Urothelium cell line (cell line): ENCODE results near the gene MSH2.
"Not testable (repeated sequence)": the region's sequence is repeated elsewhere in the genome, so short reads cannot be mapped to it uniquely, and the experiment has no call there.

ENCODE experiments used
- DNase-seq: peaks from one replicate; pipeline ENCODE4 v3.0.0; 2011; ENCODE audit warnings: low spot score, mixed read lengths
- FAIRE-seq: peaks from 2 replicates; lab custom pipeline; 2011; peaks lifted over from hg19 to GRCh38; lab: Jason Lieb, UNC

The MSH2 gene

GRCh38 chr2:47402805-47403608 is at the start of gene MSH2:
Gene MSH2, plus strand, starts transcription at chr2:47403156. Its CDS starts 36 bp downstream, at chr2:47403192.
- FAIRE-seq (peak; percentile 85), DNase-seq (peak; percentile 100)

- DNase-seq = peak; percentile 76
- FAIRE-seq = no peak
Observed at GRCh38 chr2:47354013-47354847, 48.7 kb upstream of the MSH2 start.

GRCh38 chr2:47354848-47355204 is 48.1 kb upstream of the MSH2 start:
- FAIRE-seq = no peak
- no peak for DNase-seq

GRCh38 chr2:47357483-47357882 is 45.5 kb upstream of the MSH2 start:
- FAIRE-seq (peak; percentile 82), DNase-seq (peak; percentile 77)

- DNase-seq (no peak), FAIRE-seq (no peak)
Observed at GRCh38 chr2:47359375-47359868, 43.5 kb upstream of the MSH2 start.

GRCh38 chr2:47360283-47360682 is 42.7 kb upstream of the MSH2 start:
- DNase-seq = no peak
- no peak for FAIRE-seq

GRCh38 chr2:47360927-47361326 is 42.0 kb upstream of the MSH2 start:
- FAIRE-seq = peak; percentile 20

GRCh38 chr2:47361505-47362229 is 41.3 kb upstream of the MSH2 start:
- FAIRE-seq, DNase-seq: not testable (repeated sequence)

More at GRCh38 chr2:47360927-47361326, 42.0 kb upstream of the MSH2 start:
- no peak for DNase-seq

GRCh38 chr2:47373747-47374146 is 29.2 kb upstream of the MSH2 start:
- no peak for FAIRE-seq
- DNase-seq = no peak

GRCh38 chr2:47375307-47375706 is 27.6 kb upstream of the MSH2 start:
- FAIRE-seq (no peak), DNase-seq (no peak)

- DNase-seq (no peak), FAIRE-seq (no peak)
Observed at GRCh38 chr2:47379384-47379783, 23.6 kb upstream of the MSH2 start.

GRCh38 chr2:47381408-47381807 is 21.5 kb upstream of the MSH2 start:
- FAIRE-seq = no peak
- DNase-seq = no peak

- DNase-seq = no peak
- FAIRE-seq = no peak
Observed at GRCh38 chr2:47386551-47386950, 16.4 kb upstream of the MSH2 start.

GRCh38 chr2:47388888-47389287 is 14.1 kb upstream of the MSH2 start:
- FAIRE-seq (no peak), DNase-seq (no peak)

- no peak for FAIRE-seq
- no peak for DNase-seq
Observed at GRCh38 chr2:47389692-47390091, 13.3 kb upstream of the MSH2 start.

GRCh38 chr2:47401789-47402554 is 984 bp upstream of the MSH2 start:
- no peak for DNase-seq
- FAIRE-seq = no peak

GRCh38 chr2:47402555-47402804 is 476 bp upstream of the MSH2 start:
- FAIRE-seq (no peak), DNase-seq (no peak)

- FAIRE-seq (no peak), DNase-seq (peak; percentile 32)
Observed at GRCh38 chr2:47403609-47404193, 745 bp downstream of the MSH2 start.

GRCh38 chr2:47404356-47404755 is 1.4 kb downstream of the MSH2 start:
- DNase-seq (peak; percentile 39), FAIRE-seq (no peak)

GRCh38 chr2:47405757-47406156 is 2.8 kb downstream of the MSH2 start:
- FAIRE-seq = no peak
- DNase-seq = no peak
